Right lobe of liver (tissue), 6 donors: Measurements from ENCODE around the gene IKZF2. TPM values are rescaled to one million over a fixed set of nuclear protein-coding genes. Genes with fewer than 3 reads are reported as not detected.

ENCODE experiments used
- ATAC-seq, 4 donors: fragments of 200-7000 bp; cut with Tn5 transposase; one replicate each; pipeline ENCODE4 v1.9.1; 2020; ENCODE audit warnings: mild to moderate bottlenecking in 4 of 4, moderate library complexity in 4 of 4
- DNase-seq, 3 donors: peaks; one replicate each; pipeline ENCODE4 v3.0.0-alpha.2; 2020
- H3K27ac ChIP-seq, 3 donors: fragments of 200-600 bp; one replicate each; pipeline ENCODE4 v1.8.0; 2022
- H3K27me3 ChIP-seq, 2 donors: fragments of 200-600 bp; one replicate each; pipeline ENCODE4 v1.8.0; 2022
- H3K36me3 ChIP-seq, 4 donors: fragments of 200-600 bp; sonication (generic) in 1 of 4; one replicate each; pipeline versions ENCODE4 v1.5.1 to v1.8.0; 2017 to 2022; ENCODE audit warnings: control low read depth in 1 of 4
- H3K4me1 ChIP-seq, 4 donors: fragments of 200-600 bp; sonication (generic) in 1 of 4; one replicate each; pipeline versions ENCODE4 v1.5.1 to v1.8.0; 2017 to 2022; ENCODE audit warnings: control low read depth in 1 of 4
- H3K4me3 ChIP-seq, 3 donors: fragments of 200-600 bp; one replicate each; pipeline ENCODE4 v1.8.0; 2022
- H3K9me3 ChIP-seq, 4 donors: fragments of 200-600 bp; sonication (generic) in 1 of 4; one replicate each; pipeline versions ENCODE4 v1.5.1 to v1.8.0; 2017 to 2022; ENCODE audit warnings: control low read depth in 1 of 4
- POLR2A ChIP-seq: fragments of 450-650 bp; IDR thresholded peaks from one replicate; pipeline ENCODE4 v1.6.1; 2017; ENCODE audit warnings: antibody characterized with exemption, mild to moderate bottlenecking
- WGBS: methylation state at CpG from one replicate; pipeline ENCODE4 v1.1.6; 2018; ENCODE audit warnings: low coverage, low lambda C conversion rate; ENCODE audit not compliant: insufficient coverage; ENCODE audit errors: missing lambda C conversion rate; 5-methylcytosine and 5-hydroxymethylcytosine counted together
- intact Hi-C, 2 donors: fragments of 100-400 bp; cut with DNase I; formaldehyde crosslinking; loops; one replicate each; pipeline versions ENCODE4 v1.11.2 to v1.14.1; 2022
- total RNA-seq, 6 experiments: library from RNA; depleted of rRNA in 2 of 6; stranded (reverse); fragments of >200 nt in 2 of 6; fragmentation: NEBNext Ultra II Directional in 3 of 6; extraction: Animal tissue kit (Norgen Biotek cat#: 25700) in 3 of 6; gene quantifications; one replicate each; pipeline versions ENCODE4 v1.1.0 to v1.2.4, GENCODE V29; 2016 to 2023
- TF ChIP-seq, protein P1 (sequence below), 4 donors: fragments of 200-600 bp in 3 of 4; fragments of 450-650 bp in 1 of 4; IDR thresholded peaks; one replicate each; pipeline versions ENCODE4 v1.5.1 to v1.8.0; 2016 to 2022; ENCODE audit warnings: antibody characterized with exemption in 4 of 4, mild to moderate bottlenecking in 2 of 4
- donor health status: DM: no; HTN: yes; CAD: no.
- donor health status: DM: no; HTN: no; CAD: no.
- donor health status: DM: no; HTN: no; CAD: no.
- donor health status: DM: no; HTN: yes; CAD: no.
- donor health status: DM: no; HTN: yes; CAD: no.

The IKZF2 gene
- total RNA-seq, 6 experiments from 2014 or later, result 1.1 to 4.1 (median 1.9) TPM

DNA sequence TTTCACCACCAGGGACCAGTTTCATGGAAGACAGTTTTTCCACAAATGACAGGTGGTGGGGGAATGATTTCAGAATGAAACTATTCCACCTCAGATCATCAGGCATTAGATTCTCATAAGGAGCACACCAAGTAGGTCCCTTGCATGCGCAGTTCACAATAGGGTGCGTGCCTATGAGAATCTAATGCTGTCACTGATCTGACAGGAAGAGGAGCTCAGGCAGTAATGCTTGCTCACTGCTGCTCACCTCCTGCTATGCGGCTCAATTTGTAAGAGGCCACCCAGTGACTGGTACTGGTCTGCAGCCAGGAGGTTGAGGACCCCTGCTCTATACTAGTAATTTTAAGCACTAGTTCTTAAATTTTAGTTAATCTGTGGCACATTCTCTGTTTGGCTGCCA is 107.8 kb downstream of the IKZF2 start:
- Histone ChIP-seq H3K4me1 (no peaks in the 10 kb centered on the region), H3K27me3 (no peaks in the 10 kb centered on the region), H3K9me3 (no peaks in the 10 kb centered on the region), H3K4me3 (no peak overlapping the region), H3K27ac (no peak overlapping the region), H3K36me3 (no peaks in the 10 kb centered on the region)
- intact Hi-C loops, result no loop called here
- WGBS, result 95% methylated on average over 2 of the region's 3 CpGs
- TF ChIP-seq, protein P1, sequence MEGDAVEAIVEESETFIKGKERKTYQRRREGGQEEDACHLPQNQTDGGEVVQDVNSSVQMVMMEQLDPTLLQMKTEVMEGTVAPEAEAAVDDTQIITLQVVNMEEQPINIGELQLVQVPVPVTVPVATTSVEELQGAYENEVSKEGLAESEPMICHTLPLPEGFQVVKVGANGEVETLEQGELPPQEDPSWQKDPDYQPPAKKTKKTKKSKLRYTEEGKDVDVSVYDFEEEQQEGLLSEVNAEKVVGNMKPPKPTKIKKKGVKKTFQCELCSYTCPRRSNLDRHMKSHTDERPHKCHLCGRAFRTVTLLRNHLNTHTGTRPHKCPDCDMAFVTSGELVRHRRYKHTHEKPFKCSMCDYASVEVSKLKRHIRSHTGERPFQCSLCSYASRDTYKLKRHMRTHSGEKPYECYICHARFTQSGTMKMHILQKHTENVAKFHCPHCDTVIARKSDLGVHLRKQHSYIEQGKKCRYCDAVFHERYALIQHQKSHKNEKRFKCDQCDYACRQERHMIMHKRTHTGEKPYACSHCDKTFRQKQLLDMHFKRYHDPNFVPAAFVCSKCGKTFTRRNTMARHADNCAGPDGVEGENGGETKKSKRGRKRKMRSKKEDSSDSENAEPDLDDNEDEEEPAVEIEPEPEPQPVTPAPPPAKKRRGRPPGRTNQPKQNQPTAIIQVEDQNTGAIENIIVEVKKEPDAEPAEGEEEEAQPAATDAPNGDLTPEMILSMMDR (IDR thresholded peaks at IDR 0.05), result no peak
- no peak for TF ChIP-seq POLR2A
- DNase-seq (no peak), ATAC-seq (no peak)

GRCh38 chr2:213042262-213042661 is 109.2 kb downstream of the IKZF2 start:
- Histone ChIP-seq H3K27ac (no peak overlapping the region), H3K4me3 (no peak overlapping the region), H3K4me1 (no peaks in the 10 kb centered on the region), H3K9me3 (no peaks in the 10 kb centered on the region), H3K36me3 (no peaks in the 10 kb centered on the region), H3K27me3 (no peaks in the 10 kb centered on the region)
- no peak for DNase-seq
- WGBS, result 37% methylated on average over 4 of the region's 4 CpGs
- intact Hi-C loops, result no loop called here
- TF ChIP-seq POLR2A, result no peak
- TF ChIP-seq, protein P1 (IDR thresholded peaks at IDR 0.05), result no peak
- no peak for ATAC-seq

DNA sequence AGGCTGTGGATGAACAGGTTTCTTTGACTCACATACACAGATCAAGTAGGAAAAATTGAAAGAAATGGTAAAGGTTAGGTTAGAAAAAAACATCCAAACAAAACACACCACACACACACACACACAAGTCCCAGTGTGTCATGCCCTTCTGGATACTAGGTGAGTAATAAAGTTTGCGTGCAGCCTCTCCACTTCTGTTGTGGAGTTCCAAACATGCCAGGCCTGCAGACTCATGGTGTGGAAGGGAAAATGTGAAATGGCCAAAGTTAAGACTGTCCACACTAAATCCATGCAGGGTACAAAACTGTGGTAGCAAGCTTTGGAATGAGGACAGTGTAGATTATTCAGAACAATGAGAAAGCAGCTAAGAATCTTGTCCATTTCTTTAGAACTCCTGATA is 114.6 kb downstream of the IKZF2 start:
- H3K4me3 ChIP-seq, result no peak overlapping the region
- intact Hi-C loops, result no loop called here
- TF ChIP-seq POLR2A, result no peak
- TF ChIP-seq, protein P1 (IDR thresholded peaks at IDR 0.05), result no peak
- H3K4me1 ChIP-seq, result no peaks in the 10 kb centered on the region
- ATAC-seq (no peak), DNase-seq (no peak)
- H3K9me3 ChIP-seq, result no peaks in the 10 kb centered on the region
- H3K36me3 ChIP-seq, result no peaks in the 10 kb centered on the region
- 0% methylated on average over 1 of the region's 1 CpG for WGBS
- H3K27me3 ChIP-seq, result no peaks in the 10 kb centered on the region
- no peak overlapping the region for H3K27ac ChIP-seq

DNA sequence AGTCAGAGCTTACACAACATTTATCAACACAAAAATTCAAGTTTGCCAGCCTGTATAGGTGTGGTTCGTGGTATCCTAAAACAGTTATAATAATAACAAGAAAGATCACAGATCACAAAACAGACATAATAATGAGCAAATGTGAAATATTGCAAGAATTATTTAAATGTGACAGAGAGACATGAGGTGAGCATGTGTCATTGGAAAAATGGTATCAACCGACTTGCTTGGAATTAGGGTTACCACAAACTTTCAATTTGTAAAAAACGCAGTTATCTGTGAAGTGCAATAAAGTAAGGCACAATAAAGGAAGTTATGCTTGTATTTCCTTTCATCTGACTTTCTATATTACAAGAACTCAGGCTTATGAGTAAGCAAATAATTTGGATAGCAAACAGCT is 116.8 kb downstream of the IKZF2 start:
- no peaks in the 10 kb centered on the region for H3K4me1 ChIP-seq
- WGBS, result 67% methylated on average over 3 of the region's 3 CpGs
- ATAC-seq, result no peak
- H3K4me3 ChIP-seq, result no peak overlapping the region
- no peak overlapping the region for H3K27ac ChIP-seq
- H3K27me3 ChIP-seq, result no peaks in the 10 kb centered on the region
- H3K9me3 ChIP-seq, result no peaks in the 10 kb centered on the region
- intact Hi-C loops, result no loop called here
- no peak for TF ChIP-seq POLR2A
- TF ChIP-seq, protein P1 (IDR thresholded peaks at IDR 0.05), result no peak
- DNase-seq, result no peak
- no peaks in the 10 kb centered on the region for H3K36me3 ChIP-seq

- no peaks in the 10 kb centered on the region for H3K9me3 ChIP-seq
- H3K27ac ChIP-seq, result no peak overlapping the region
- WGBS, result 77% methylated on average over 3 of the region's 3 CpGs
- H3K4me3 ChIP-seq, result no peak overlapping the region
- H3K27me3 ChIP-seq, result no peaks in the 10 kb centered on the region
- no peak for DNase-seq
- ATAC-seq, result no peak
- H3K36me3 ChIP-seq, result no peaks in the 10 kb centered on the region
- no peaks in the 10 kb centered on the region for H3K4me1 ChIP-seq
- intact Hi-C loops, result no loop called here
- TF ChIP-seq, protein P1 (IDR thresholded peaks at IDR 0.05), result no peak
- TF ChIP-seq POLR2A, result no peak
These were observed 118.8 kb downstream of the IKZF2 start for GRCh38 chr2:213032607-213033006.
